HEK293 (cell line): ENCODE results near the gene PIGN.

Experiments used
- CTCF ChIA-PET: fragments of 350-600 bp; formaldehyde crosslinking; extraction: SDS; loops from one replicate; lab custom pipeline; 2021; ENCODE audit warnings: antibody characterized with exemption; lab: Yijun Ruan, JAX
- POLR2A ChIA-PET: fragments of 300-600 bp; formaldehyde crosslinking; extraction: SDS; loops from one replicate; lab custom pipeline; 2020; ENCODE audit warnings: antibody characterized with exemption, inconsistent platforms; lab: Yijun Ruan, JAX
- H3K27ac ChIP-seq: fragments of 200-500 bp; sonication (Bioruptor generic); 2 replicates; pipeline ENCODE4 v1.5.1; 2014; ENCODE audit warnings: low read depth, low read length, control low read depth, inconsistent platforms; ENCODE audit errors: extremely low read depth
- H3K36me3 ChIP-seq, 2 experiments: fragments of 200-500 bp in 1 of 2; sonication (Bioruptor generic) in 1 of 2; 1 replicate in 1 of 2; 2 replicates in 1 of 2; pipeline ENCODE4 v1.5.1; 2014 to 2017; ENCODE audit warnings: inconsistent platforms in 2 of 2, low read length in 2 of 2; ENCODE audit not compliant: control insufficient read depth in 2 of 2, insufficient read depth in 1 of 2
- H3K4me1 ChIP-seq: fragments of 200-500 bp; sonication (Bioruptor generic); 2 replicates; pipeline ENCODE4 v1.5.1; 2014; ENCODE audit warnings: mild to moderate bottlenecking, low read length, inconsistent platforms; ENCODE audit not compliant: control insufficient read depth, insufficient read depth
- H3K4me3 ChIP-seq: 2 replicates; pipeline ENCODE4 v1.5.1; 2011; ENCODE audit warnings: low read depth, mild to moderate bottlenecking, control low read depth, low read length, moderate library complexity
- H3K9me3 ChIP-seq: fragments of 200-500 bp; sonication (Bioruptor generic); 2 replicates; pipeline ENCODE4 v1.5.1; 2014; ENCODE audit warnings: low read depth, low read length, inconsistent platforms; ENCODE audit not compliant: control insufficient read depth, insufficient read depth
- EGR2 ChIP-seq: fragments of 450-650 bp; formaldehyde crosslinking; IDR thresholded peaks from 2 replicates; pipeline ENCODE4 v1.5.1; 2016; ENCODE audit warnings: low read depth, missing biosample characterization, missing genetic modification characterization
- GLIS1 ChIP-seq: fragments of 450-650 bp; formaldehyde crosslinking; IDR thresholded peaks from 2 replicates; pipeline ENCODE4 v1.5.1; 2016; ENCODE audit warnings: missing biosample characterization, missing genetic modification characterization
- IKZF3 ChIP-seq: fragments of 450-650 bp; IDR thresholded peaks from 2 replicates; pipeline ENCODE4 v1.5.0; 2018; ENCODE audit warnings: missing biosample characterization, mild to moderate bottlenecking, missing genetic modification characterization, moderate library complexity
- PRDM1 ChIP-seq: fragments of 450-650 bp; formaldehyde crosslinking; IDR thresholded peaks from 2 replicates; pipeline ENCODE4; 2016; ENCODE audit warnings: missing biosample characterization, missing genetic modification characterization
- SALL2 ChIP-seq: fragments of 450-650 bp; formaldehyde crosslinking; IDR thresholded peaks from 2 replicates; pipeline ENCODE4 v1.5.0; 2017; ENCODE audit warnings: missing biosample characterization, mild to moderate bottlenecking, missing genetic modification characterization, borderline replicate concordance
- SP7 ChIP-seq: fragments of 450-650 bp; formaldehyde crosslinking; IDR thresholded peaks from 2 replicates; pipeline ENCODE4 v1.5.1; 2016; ENCODE audit warnings: missing biosample characterization, missing genetic modification characterization
- ZBTB17 ChIP-seq: fragments of 450-650 bp; formaldehyde crosslinking; IDR thresholded peaks from 2 replicates; pipeline ENCODE4 v1.5.1; 2016; ENCODE audit warnings: missing biosample characterization, missing genetic modification characterization
- ZBTB48 ChIP-seq: fragments of 450-650 bp; formaldehyde crosslinking; IDR thresholded peaks from 2 replicates; pipeline ENCODE4 v1.5.1; 2016; ENCODE audit warnings: missing biosample characterization, missing genetic modification characterization
- ZIC2 ChIP-seq: fragments of 450-650 bp; formaldehyde crosslinking; IDR thresholded peaks from 2 replicates; pipeline ENCODE4 v1.5.1; 2016; ENCODE audit warnings: missing biosample characterization, missing genetic modification characterization
- ZNF132 ChIP-seq: fragments of 450-650 bp; formaldehyde crosslinking; IDR thresholded peaks from 2 replicates; pipeline ENCODE4 v1.5.1; 2017; ENCODE audit warnings: missing biosample characterization, missing genetic modification characterization, borderline replicate concordance
- ZNF140 ChIP-seq: fragments of 450-650 bp; formaldehyde crosslinking; IDR thresholded peaks from 2 replicates; pipeline ENCODE4 v1.5.1; 2016; ENCODE audit warnings: missing biosample characterization, missing genetic modification characterization
- ZNF174 ChIP-seq: fragments of 450-650 bp; formaldehyde crosslinking; IDR thresholded peaks from 2 replicates; pipeline ENCODE4 v1.5.0; 2017; ENCODE audit warnings: missing biosample characterization, mild to moderate bottlenecking, missing genetic modification characterization
- ZNF223 ChIP-seq: fragments of 450-650 bp; formaldehyde crosslinking; IDR thresholded peaks from 2 replicates; pipeline ENCODE4 v1.5.1; 2016; ENCODE audit warnings: missing biosample characterization, missing genetic modification characterization
- ZNF266 ChIP-seq: fragments of 450-650 bp; formaldehyde crosslinking; IDR thresholded peaks from 2 replicates; pipeline ENCODE4 v1.5.1; 2016; ENCODE audit warnings: missing biosample characterization, missing genetic modification characterization, low read depth
- ZNF292 ChIP-seq: fragments of 450-650 bp; formaldehyde crosslinking; IDR thresholded peaks from 2 replicates; pipeline ENCODE4 v1.5.1; 2016; ENCODE audit warnings: low read depth, missing biosample characterization, missing genetic modification characterization, borderline replicate concordance
- ZNF416 ChIP-seq: fragments of 450-650 bp; formaldehyde crosslinking; IDR thresholded peaks from 2 replicates; pipeline ENCODE4 v1.5.1; 2016; ENCODE audit warnings: missing biosample characterization, missing genetic modification characterization
- ZNF561 ChIP-seq: fragments of 450-650 bp; IDR thresholded peaks from 2 replicates; pipeline ENCODE4 v1.5.1; 2018; ENCODE audit warnings: missing biosample characterization, missing genetic modification characterization, borderline replicate concordance
- ZNF600 ChIP-seq: fragments of 450-650 bp; formaldehyde crosslinking; IDR thresholded peaks from 2 replicates; pipeline ENCODE4 v1.5.1; 2016; ENCODE audit warnings: missing biosample characterization, missing genetic modification characterization
- ZNF624 ChIP-seq: fragments of 450-650 bp; formaldehyde crosslinking; IDR thresholded peaks from 2 replicates; pipeline ENCODE4 v1.5.1; 2017; ENCODE audit warnings: missing biosample characterization, missing genetic modification characterization
- ZNF654 ChIP-seq: fragments of 450-650 bp; formaldehyde crosslinking; IDR thresholded peaks from 2 replicates; pipeline ENCODE4 v1.5.1; 2016; ENCODE audit warnings: low read depth, missing biosample characterization, missing genetic modification characterization
- ZNF701 ChIP-seq: fragments of 450-650 bp; formaldehyde crosslinking; IDR thresholded peaks from 2 replicates; pipeline ENCODE4 v1.5.1; 2016; ENCODE audit warnings: missing biosample characterization, missing genetic modification characterization
- ZNF777 ChIP-seq: fragments of 450-650 bp; formaldehyde crosslinking; IDR thresholded peaks from 2 replicates; pipeline ENCODE4 v1.5.1; 2017; ENCODE audit warnings: missing biosample characterization, missing genetic modification characterization, borderline replicate concordance
- ZNF843 ChIP-seq: fragments of 450-650 bp; formaldehyde crosslinking; IDR thresholded peaks from 2 replicates; pipeline ENCODE4 v1.5.1; 2016; ENCODE audit warnings: missing biosample characterization, missing genetic modification characterization
- TF ChIP-seq, protein P1 (sequence below): fragments of 450-650 bp; formaldehyde crosslinking; conservative IDR thresholded peaks from 2 replicates; pipeline ENCODE4 v1.5.1; 2016; ENCODE audit warnings: low read depth, missing biosample characterization, missing genetic modification characterization
- TF ChIP-seq, protein P2 (sequence below): fragments of 450-650 bp; formaldehyde crosslinking; IDR thresholded peaks from 2 replicates; pipeline ENCODE4 v1.5.1; 2016; ENCODE audit warnings: missing biosample characterization, missing genetic modification characterization, low read depth
- TF ChIP-seq, protein P3 (sequence below): fragments of 450-650 bp; formaldehyde crosslinking; IDR thresholded peaks from 2 replicates; pipeline ENCODE4 v1.5.1; 2017; ENCODE audit warnings: missing biosample characterization, missing genetic modification characterization
- TF ChIP-seq, protein P4 (sequence below): fragments of 450-650 bp; formaldehyde crosslinking; IDR thresholded peaks from 2 replicates; pipeline ENCODE4 v1.5.1; 2016; ENCODE audit warnings: missing biosample characterization, missing genetic modification characterization
- TF ChIP-seq, protein P5 (sequence below): fragments of 450-650 bp; formaldehyde crosslinking; IDR thresholded peaks from 2 replicates; pipeline ENCODE4; 2016; ENCODE audit warnings: missing biosample characterization, missing genetic modification characterization

PIGN gene

DNA sequence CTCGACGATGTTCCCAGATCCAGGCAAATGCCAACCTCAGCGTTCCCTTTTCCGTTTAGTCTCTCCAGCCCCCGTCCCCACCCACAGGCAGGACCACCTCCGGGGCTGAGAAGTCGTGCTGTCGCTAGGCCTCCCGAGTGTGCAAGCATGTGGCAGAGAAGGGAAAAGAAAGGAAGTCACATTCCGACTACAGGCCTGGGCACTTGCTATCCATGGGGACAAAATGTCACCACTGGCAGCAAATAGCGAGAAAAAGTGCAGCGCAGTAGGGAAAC lies 420 bp downstream of the PIGN start:
- ChIA-PET POLR2A (interaction anchor here (0.6 to 1.9 kb wide), 13 partner anchors 9 to 336 kb away, joined by 3 to 23 read pairs (median 4); partner anchors contain the start of gene ZCCHC2), CTCF (interaction anchor here (1.8 to 7.9 kb wide), 2 partner anchors 11 to 62 kb away, joined by 5 to 125 read pairs; no protein-coding TSS in a partner anchor)
- Histone ChIP-seq H3K9me3 (no peaks in the 10 kb centered on the region), H3K4me1 (peaks cover 10% of the 10 kb centered on the region), H3K4me3 (peak overlapping the region; percentile 80), H3K36me3 (no peaks in the 10 kb centered on the region; a peak in 1 of 3 replicates), H3K27ac (peak overlapping the region; percentile 67)
- no peak for TF ChIP-seq ZNF843 (tag by site-specific recombination)
- TF ChIP-seq SALL2 (tag by site-specific recombination): no peak
- TF ChIP-seq, protein P1, sequence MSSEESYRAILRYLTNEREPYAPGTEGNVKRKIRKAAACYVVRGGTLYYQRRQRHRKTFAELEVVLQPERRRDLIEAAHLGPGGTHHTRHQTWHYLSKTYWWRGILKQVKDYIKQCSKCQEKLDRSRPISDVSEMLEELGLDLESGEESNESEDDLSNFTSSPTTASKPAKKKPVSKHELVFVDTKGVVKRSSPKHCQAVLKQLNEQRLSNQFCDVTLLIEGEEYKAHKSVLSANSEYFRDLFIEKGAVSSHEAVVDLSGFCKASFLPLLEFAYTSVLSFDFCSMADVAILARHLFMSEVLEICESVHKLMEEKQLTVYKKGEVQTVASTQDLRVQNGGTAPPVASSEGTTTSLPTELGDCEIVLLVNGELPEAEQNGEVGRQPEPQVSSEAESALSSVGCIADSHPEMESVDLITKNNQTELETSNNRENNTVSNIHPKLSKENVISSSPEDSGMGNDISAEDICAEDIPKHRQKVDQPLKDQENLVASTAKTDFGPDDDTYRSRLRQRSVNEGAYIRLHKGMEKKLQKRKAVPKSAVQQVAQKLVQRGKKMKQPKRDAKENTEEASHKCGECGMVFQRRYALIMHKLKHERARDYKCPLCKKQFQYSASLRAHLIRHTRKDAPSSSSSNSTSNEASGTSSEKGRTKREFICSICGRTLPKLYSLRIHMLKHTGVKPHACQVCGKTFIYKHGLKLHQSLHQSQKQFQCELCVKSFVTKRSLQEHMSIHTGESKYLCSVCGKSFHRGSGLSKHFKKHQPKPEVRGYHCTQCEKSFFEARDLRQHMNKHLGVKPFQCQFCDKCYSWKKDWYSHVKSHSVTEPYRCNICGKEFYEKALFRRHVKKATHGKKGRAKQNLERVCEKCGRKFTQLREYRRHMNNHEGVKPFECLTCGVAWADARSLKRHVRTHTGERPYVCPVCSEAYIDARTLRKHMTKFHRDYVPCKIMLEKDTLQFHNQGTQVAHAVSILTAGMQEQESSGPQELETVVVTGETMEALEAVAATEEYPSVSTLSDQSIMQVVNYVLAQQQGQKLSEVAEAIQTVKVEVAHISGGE: peak; percentile 64; the same call in 1 of the 2 replicates
- TF ChIP-seq, protein P2, sequence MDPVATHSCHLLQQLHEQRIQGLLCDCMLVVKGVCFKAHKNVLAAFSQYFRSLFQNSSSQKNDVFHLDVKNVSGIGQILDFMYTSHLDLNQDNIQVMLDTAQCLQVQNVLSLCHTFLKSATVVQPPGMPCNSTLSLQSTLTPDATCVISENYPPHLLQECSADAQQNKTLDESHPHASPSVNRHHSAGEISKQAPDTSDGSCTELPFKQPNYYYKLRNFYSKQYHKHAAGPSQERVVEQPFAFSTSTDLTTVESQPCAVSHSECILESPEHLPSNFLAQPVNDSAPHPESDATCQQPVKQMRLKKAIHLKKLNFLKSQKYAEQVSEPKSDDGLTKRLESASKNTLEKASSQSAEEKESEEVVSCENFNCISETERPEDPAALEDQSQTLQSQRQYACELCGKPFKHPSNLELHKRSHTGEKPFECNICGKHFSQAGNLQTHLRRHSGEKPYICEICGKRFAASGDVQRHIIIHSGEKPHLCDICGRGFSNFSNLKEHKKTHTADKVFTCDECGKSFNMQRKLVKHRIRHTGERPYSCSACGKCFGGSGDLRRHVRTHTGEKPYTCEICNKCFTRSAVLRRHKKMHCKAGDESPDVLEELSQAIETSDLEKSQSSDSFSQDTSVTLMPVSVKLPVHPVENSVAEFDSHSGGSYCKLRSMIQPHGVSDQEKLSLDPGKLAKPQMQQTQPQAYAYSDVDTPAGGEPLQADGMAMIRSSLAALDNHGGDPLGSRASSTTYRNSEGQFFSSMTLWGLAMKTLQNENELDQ (tag by site-specific recombination): no peak
- TF ChIP-seq, protein P3, sequence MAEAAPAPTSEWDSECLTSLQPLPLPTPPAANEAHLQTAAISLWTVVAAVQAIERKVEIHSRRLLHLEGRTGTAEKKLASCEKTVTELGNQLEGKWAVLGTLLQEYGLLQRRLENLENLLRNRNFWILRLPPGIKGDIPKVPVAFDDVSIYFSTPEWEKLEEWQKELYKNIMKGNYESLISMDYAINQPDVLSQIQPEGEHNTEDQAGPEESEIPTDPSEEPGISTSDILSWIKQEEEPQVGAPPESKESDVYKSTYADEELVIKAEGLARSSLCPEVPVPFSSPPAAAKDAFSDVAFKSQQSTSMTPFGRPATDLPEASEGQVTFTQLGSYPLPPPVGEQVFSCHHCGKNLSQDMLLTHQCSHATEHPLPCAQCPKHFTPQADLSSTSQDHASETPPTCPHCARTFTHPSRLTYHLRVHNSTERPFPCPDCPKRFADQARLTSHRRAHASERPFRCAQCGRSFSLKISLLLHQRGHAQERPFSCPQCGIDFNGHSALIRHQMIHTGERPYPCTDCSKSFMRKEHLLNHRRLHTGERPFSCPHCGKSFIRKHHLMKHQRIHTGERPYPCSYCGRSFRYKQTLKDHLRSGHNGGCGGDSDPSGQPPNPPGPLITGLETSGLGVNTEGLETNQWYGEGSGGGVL (tag by site-specific recombination): no peak
- peak; percentile 94 for TF ChIP-seq IKZF3 (tag by site-specific recombination)
- TF ChIP-seq ZNF223 (tag by site-specific recombination): no peak
- TF ChIP-seq, protein P4, sequence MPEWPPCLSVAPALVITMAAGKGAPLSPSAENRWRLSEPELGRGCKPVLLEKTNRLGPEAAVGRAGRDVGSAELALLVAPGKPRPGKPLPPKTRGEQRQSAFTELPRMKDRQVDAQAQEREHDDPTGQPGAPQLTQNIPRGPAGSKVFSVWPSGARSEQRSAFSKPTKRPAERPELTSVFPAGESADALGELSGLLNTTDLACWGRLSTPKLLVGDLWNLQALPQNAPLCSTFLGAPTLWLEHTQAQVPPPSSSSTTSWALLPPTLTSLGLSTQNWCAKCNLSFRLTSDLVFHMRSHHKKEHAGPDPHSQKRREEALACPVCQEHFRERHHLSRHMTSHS (tag by site-specific recombination): no peak
- TF ChIP-seq ZNF701 (tag by site-specific recombination): no peak
- TF ChIP-seq GLIS1 (tag by site-specific recombination): peak; percentile 27; the same call in 1 of the 2 replicates
- no peak for TF ChIP-seq ZNF654 (tag by site-specific recombination)
- TF ChIP-seq SP7 (tag by site-specific recombination): 0 out of 2 replicates have a peak, but pooled peaks have one; percentile 7
- no peak for TF ChIP-seq EGR2
- TF ChIP-seq ZBTB48 (tag by site-specific recombination): no peak
- TF ChIP-seq ZIC2 (tag by site-specific recombination): peak; percentile 56
- TF ChIP-seq ZNF174 (tag by site-specific recombination): no peak
- TF ChIP-seq PRDM1: peak; percentile 62
- 0 out of 2 replicates have a peak, but pooled peaks have one; percentile 28 for TF ChIP-seq ZNF561 (tag by site-specific recombination)
- TF ChIP-seq ZNF416: no peak
- no peak for TF ChIP-seq ZNF266 (tag by site-specific recombination)
- TF ChIP-seq ZNF140: no peak
- peak; percentile 79; the same call in 1 of the 2 replicates for TF ChIP-seq ZBTB17 (tag by site-specific recombination)
- no peak for TF ChIP-seq ZNF292 (tag by site-specific recombination)
- TF ChIP-seq ZNF132 (tag by site-specific recombination): no peak
- no peak for TF ChIP-seq ZNF624 (tag by site-specific recombination)
- no peak for TF ChIP-seq ZNF600 (tag by site-specific recombination)
- TF ChIP-seq, protein P5, sequence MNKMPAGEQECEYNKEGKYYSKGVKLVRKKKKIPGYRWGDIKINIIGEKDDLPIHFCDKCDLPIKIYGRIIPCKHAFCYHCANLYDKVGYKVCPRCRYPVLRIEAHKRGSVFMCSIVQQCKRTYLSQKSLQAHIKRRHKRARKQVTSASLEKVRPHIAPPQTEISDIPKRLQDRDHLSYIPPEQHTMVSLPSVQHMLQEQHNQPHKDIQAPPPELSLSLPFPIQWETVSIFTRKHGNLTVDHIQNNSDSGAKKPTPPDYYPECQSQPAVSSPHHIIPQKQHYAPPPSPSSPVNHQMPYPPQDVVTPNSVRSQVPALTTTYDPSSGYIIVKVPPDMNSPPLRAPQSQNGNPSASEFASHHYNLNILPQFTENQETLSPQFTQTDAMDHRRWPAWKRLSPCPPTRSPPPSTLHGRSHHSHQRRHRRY (tag by site-specific recombination): no peak
- TF ChIP-seq ZNF777 (tag by site-specific recombination): no peak
